SKM-1 treated with dmso at 0.1 percent for 144 hours (cell line): Measurements from ENCODE around the gene MELTF.

Experiments
- DNase-seq: peaks from one replicate; lab custom pipeline; 2025; ENCODE audit not compliant: unreplicated experiment; lab: John Stamatoyannopoulos, UW

The MELTF gene

GRCh38 chr3:197027151-197027895 lies 2.3 kb downstream of the MELTF start:
- DNase-seq, result no peak

- DNase-seq, result no peak
Measured at GRCh38 chr3:197026481-197026866, 3.1 kb downstream of the MELTF start.

- no peak for DNase-seq
Measured at GRCh38 chr3:197025736-197026480, 3.7 kb downstream of the MELTF start.

GRCh38 chr3:197024881-197025735 lies 4.5 kb downstream of the MELTF start:
- no peak for DNase-seq

DNA sequence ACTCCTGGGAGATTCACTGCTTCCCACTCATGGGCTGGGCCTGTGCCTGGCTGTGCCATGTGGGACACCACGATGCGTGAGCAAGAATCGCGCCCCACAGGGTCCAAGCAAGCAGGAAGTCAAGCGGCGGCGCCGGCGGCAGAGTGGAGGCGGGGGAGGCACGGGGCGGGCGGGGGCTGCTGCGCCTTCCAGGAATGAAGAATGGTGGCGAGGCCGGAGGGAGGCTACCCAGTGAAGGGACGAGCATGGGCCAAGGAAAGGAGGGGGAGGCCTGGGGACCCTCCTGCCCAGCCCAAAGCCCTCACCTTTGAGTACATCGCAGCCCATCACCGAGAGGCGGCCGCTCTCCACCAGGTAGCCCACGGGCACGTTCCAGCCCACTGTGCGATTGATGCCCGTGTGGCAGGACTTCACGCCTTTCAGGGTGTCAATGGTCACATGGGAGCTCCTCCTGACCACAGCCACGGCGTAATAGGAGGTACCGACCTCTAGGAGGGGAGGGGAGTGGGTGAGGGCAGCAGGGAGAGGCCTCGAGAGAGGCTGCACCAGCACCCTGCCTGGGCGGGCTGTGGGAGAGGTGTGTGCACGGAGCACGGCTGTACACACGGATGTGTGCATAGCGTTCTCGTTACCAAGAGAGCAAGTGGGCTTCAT lies 5.5 kb downstream of the MELTF start:
- DNase-seq, result no peak

- DNase-seq, result no peak
Measured at GRCh38 chr3:197023241-197023997, 6.2 kb downstream of the MELTF start.

GRCh38 chr3:197022405-197023231 lies 7.0 kb downstream of the MELTF start:
- DNase-seq, result no peak

- no peak for DNase-seq
Measured at GRCh38 chr3:197021729-197022404, 7.8 kb downstream of the MELTF start.

- no peak for DNase-seq
Measured at GRCh38 chr3:197021231-197021630, 8.4 kb downstream of the MELTF start.

DNA sequence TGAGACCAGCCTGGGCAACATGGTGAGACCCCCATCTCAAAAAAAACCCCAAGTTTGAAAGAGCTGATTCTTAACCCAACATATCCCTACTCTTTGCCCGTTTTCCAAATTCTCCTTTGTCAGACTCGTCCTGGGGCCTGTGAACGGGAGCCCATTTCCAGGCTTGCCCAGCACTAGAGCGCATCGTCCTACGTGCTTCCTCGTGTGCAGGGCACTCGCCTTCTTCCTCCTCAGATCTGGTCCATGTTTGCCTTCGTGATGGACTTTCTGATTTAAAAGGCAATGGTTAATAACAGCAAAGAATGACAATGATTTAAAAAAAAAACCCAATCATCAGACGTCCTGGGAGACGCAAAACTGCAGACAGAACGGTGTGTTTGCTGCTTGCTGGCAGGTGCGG lies 10.1 kb downstream of the MELTF start:
- DNase-seq, result no peak

GRCh38 chr3:197019021-197019420 lies 10.6 kb downstream of the MELTF start:
- DNase-seq, result no peak

- DNase-seq, result no peak
Measured at GRCh38 chr3:197017003-197017402, 12.6 kb downstream of the MELTF start.

DNA sequence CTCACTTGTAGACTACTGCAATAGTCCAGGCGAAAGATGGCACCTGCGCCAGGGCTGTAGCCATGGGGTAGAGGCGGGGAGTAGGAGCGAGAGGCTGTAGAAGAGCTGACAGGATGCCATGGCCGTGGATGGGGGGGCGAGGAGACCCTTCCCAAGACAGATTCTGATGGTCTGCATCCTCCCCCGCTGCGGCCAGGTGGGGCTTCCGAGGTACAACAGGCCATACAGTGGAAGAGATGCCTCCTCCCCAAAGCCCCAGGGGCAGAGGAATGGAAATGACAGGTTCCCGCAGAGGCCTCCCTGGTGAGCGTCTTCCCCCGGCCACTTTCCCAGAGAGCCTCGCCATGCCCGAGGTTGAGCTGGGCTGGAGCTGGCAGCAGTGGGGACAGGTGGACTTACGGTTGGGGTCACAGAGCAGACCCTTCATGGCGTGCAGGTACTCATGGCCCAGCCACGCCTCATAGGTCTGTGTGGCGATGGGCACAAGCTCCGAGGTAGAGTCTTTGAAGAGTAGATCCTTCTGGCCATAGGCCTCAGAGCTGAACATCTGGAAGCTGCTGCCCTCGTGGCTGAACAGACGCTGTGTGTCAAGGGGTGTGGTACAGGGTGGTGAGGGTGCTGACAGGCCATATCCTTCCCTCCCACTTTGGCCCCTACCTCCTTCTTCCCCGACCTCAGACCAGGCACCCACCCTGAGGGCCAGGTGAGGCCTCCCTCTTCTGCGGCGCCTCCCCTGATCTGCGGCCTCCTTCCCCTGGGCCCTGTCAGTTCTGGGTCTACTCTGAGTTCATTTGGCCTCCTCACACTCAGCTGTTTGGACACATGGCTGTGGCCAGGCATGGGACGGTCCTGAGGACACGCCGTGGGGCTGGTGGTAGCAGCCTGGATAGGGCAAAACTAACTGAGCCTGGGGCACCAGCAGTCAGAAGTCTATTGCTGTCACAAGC lies 13.6 kb downstream of the MELTF start:
- DNase-seq, result no peak

DNA sequence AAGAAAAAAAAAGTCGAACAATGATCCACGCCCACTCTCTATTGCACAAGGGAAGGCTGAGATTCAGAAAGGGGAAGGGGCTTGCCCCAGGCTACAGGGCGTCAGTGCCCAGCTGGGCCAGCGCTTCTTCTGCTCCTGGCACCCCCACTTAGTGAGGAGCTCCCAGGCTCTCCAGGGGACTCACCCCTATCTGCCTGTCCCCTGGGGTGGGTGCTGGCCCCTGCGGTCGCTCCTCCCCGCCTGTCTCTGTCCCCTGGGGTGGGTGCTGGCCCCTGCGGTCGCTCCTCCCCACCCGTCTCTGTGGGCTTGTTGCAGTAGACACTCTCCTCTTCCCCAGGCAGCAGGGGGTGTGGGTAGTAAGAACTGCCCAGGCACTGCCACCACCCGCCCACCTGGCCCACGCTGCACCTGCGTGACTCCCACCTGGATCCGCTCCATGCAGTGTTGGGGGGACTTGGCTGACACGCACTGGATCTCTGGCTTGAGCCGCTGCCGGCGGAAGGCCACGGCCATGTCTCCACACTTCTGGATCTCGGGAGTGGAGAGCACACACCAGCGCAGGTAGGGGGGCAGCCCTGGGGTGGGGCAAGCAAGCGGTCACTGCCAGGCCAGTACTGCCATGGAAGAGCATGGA lies 14.6 kb downstream of the MELTF start:
- no peak for DNase-seq

GRCh38 chr3:197014024-197014423 lies 15.6 kb downstream of the MELTF start:
- DNase-seq, result no peak

- no peak for DNase-seq
Measured at GRCh38 chr3:197012540-197012883, 17.1 kb downstream of the MELTF start.

DNA sequence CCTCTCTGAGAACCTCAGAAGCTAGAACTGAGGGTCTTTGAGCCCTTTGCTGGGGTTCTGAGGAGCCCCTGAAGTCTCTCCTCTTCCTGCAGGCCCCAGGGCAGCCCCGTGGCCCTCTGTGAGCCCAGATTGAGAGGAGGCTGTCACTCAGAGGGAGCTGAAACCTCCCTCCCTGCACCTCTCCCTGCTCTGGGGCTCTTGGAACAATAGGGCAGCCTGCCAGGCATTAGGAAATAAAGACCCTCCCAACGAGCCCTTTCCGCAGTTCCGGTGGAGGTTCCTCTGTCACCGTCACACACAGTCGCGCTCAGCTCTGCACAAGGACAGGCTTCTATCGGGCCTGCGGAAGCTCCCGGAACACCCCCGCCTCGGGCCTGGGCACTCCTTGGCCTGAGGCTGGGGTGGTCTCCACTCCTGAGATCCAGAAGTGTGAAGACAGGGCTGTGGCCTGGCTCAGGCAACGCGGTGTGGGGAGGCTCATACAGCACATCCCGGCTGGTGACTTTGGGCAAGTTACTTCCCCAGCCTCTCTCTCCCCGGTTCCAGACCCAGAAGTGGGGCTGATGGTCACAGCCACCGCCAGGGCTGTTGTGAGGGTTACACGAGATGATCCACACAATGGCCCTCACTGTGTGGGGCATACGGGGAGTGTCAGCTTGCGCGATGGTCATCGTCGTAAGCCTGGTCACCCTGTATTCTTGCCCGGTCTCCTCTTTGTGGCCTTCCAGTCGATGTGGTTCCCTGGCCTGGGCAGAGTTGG lies 17.7 kb downstream of the MELTF start:
- no peak for DNase-seq
